CD8-positive, alpha-beta memory T cell (primary cell): ENCODE data around the gene RSRC2. TPM values are rescaled to one million over a fixed set of nuclear protein-coding genes. Genes with fewer than 3 reads are reported as not detected.

ENCODE experiments used
- CTCF ChIA-PET: fragments of 350-600 bp; sonication (Branson Sonifier 250); formaldehyde crosslinking; loops from one replicate; lab custom pipeline; 2021; ENCODE audit warnings: antibody characterized with exemption; lab: Charles Lee
- POLR2A ChIA-PET: fragments of 350-600 bp; sonication (Branson Sonifier 250); formaldehyde crosslinking; loops from one replicate; lab custom pipeline; 2021; ENCODE audit warnings: antibody characterized with exemption; lab: Charles Lee
- DNase-seq, 5 donors: peaks; one replicate each; pipeline versions ENCODE4 v3.0.0 to v3.0.0-alpha.2; 2020 to 2022; ENCODE audit warnings: mixed read lengths in 1 of 5
- H3K27ac ChIP-seq: one replicate; pipeline ENCODE4 v1.7.0; 2013; ENCODE audit warnings: low read depth, mild to moderate bottlenecking, low read length, moderate library complexity
- H3K27me3 ChIP-seq: 2 replicates; pipeline ENCODE4 v1.7.0; 2013; ENCODE audit warnings: low read length, mild to moderate bottlenecking; ENCODE audit not compliant: insufficient read depth, poor library complexity, severe bottlenecking
- H3K36me3 ChIP-seq: 2 replicates; pipeline ENCODE4 v1.7.0; 2013; ENCODE audit warnings: mild to moderate bottlenecking, low read length, moderate library complexity; ENCODE audit not compliant: insufficient read depth
- H3K4me1 ChIP-seq: 2 replicates; pipeline ENCODE4 v1.7.0; 2013; ENCODE audit warnings: mild to moderate bottlenecking, low read length, moderate library complexity; ENCODE audit not compliant: insufficient read depth
- H3K4me3 ChIP-seq: 2 replicates; pipeline ENCODE4 v1.7.0; 2013; ENCODE audit warnings: mild to moderate bottlenecking, low read length
- H3K9me3 ChIP-seq: 2 replicates; pipeline ENCODE4 v1.7.0; 2013; ENCODE audit warnings: mild to moderate bottlenecking, low read length
- H3K27ac Mint-ChIP-seq, 8 donors: one replicate each; pipeline ENCODE4 v1.8.0; 2020 to 2021; ENCODE audit warnings: mixed read lengths in 8 of 8, mild to moderate bottlenecking in 6 of 8, inconsistent platforms in 3 of 8, moderate library complexity in 3 of 8
- H3K27me3 Mint-ChIP-seq, 2 donors: one replicate each; pipeline ENCODE4 v1.8.0; 2020 to 2021; ENCODE audit warnings: mixed read lengths in 2 of 2, mild to moderate bottlenecking in 1 of 2, moderate library complexity in 1 of 2
- H3K36me3 Mint-ChIP-seq, 3 donors: one replicate each; pipeline ENCODE4 v1.8.0; 2020 to 2021; ENCODE audit warnings: mixed read lengths in 3 of 3, inconsistent platforms in 1 of 3, mild to moderate bottlenecking in 1 of 3
- H3K4me1 Mint-ChIP-seq, 3 donors: one replicate each; pipeline ENCODE4 v1.8.0; 2020 to 2021; ENCODE audit warnings: mixed read lengths in 3 of 3, inconsistent platforms in 1 of 3, mild to moderate bottlenecking in 1 of 3
- H3K4me3 Mint-ChIP-seq, 7 donors: one replicate each; pipeline ENCODE4 v1.8.0; 2020 to 2021; ENCODE audit warnings: mixed read lengths in 7 of 7, mild to moderate bottlenecking in 6 of 7, moderate library complexity in 4 of 7, inconsistent platforms in 2 of 7
- H3K9me3 Mint-ChIP-seq, 5 donors: one replicate each; pipeline ENCODE4 v1.8.0; 2020 to 2022; ENCODE audit warnings: mixed read lengths in 5 of 5, mild to moderate bottlenecking in 3 of 5, moderate library complexity in 2 of 5, inconsistent platforms in 1 of 5
- polyA plus RNA-seq: library from polyadenylated mRNA; unstranded; fragments of 300-500 nt; fragmentation: Illumina TruSeq; gene quantifications from one replicate; pipeline ENCODE4 v1.2.3, GENCODE V29; 2021
- total RNA-seq, 2 experiments: library from RNA; stranded (reverse); gene quantifications; one replicate each; pipeline ENCODE4 v1.2.3, GENCODE V29; 2021

RSRC2 gene
- total and polyA plus RNA-seq, 3 experiments from 2014 or later, result 40.3 to 87.1 (median 84.3) TPM

- no peak for DNase-seq
- Mint-ChIP-seq H3K4me3 (no peak overlapping the region), H3K9me3 (peaks cover 0 to 3% (median 0%) of the 10 kb centered on the region in 5 donors), H3K36me3 (no peaks in the 10 kb centered on the region), H3K27me3 (no peaks in the 10 kb centered on the region), H3K27ac (peak overlapping the region in 5 of 8 donors; percentile 56 to 75 (median 63)), H3K4me1 (peaks cover 24 to 34% (median 26%) of the 10 kb centered on the region in 3 donors)
- no peak overlapping the region for H3K27ac ChIP-seq
- H3K36me3 ChIP-seq, result no peaks in the 10 kb centered on the region
- no peaks in the 10 kb centered on the region for H3K9me3 ChIP-seq
- H3K4me1 ChIP-seq, result peaks cover 15% of the 10 kb centered on the region
- H3K27me3 ChIP-seq, result no peaks in the 10 kb centered on the region
- CTCF ChIA-PET, result interaction anchor here (0.6 kb wide), 1 partner anchor 561 kb away, joined by 3 read pairs; no protein-coding TSS in a partner anchor
- POLR2A ChIA-PET, result no interaction called here
- no peak overlapping the region for H3K4me3 ChIP-seq
These were observed 69.1 kb downstream of the RSRC2 start for GRCh38 chr12:122457627-122458026.

- Mint-ChIP-seq H3K36me3 (no peaks in the 10 kb centered on the region), H3K9me3 (peaks cover 0 to 3% (median 0%) of the 10 kb centered on the region in 5 donors), H3K27me3 (no peaks in the 10 kb centered on the region), H3K4me3 (no peak overlapping the region), H3K4me1 (peaks cover 28 to 41% (median 31%) of the 10 kb centered on the region in 3 donors), H3K27ac (peak overlapping the region in 5 of 8 donors; percentile 30 to 93 (median 55))
- POLR2A ChIA-PET, result interaction anchor here (0.6 to 1.1 kb wide), 4 partner anchors 46 to 428 kb away, joined by 3 to 8 read pairs (median 3); partner anchors contain the start of gene ZCCHC8
- Histone ChIP-seq H3K36me3 (no peaks in the 10 kb centered on the region), H3K9me3 (no peaks in the 10 kb centered on the region), H3K27ac (no peak overlapping the region), H3K27me3 (no peaks in the 10 kb centered on the region), H3K4me3 (no peak overlapping the region), H3K4me1 (peaks cover 21% of the 10 kb centered on the region)
- CTCF ChIA-PET, result interaction anchor here (1.4 to 1.9 kb wide), 3 partner anchors 17 to 56 kb away, joined by 3 to 8 read pairs (median 3); partner anchors contain the start of gene ZCCHC8
- DNase-seq, result no peak
These were observed 72.0 kb downstream of the RSRC2 start for GRCh38 chr12:122454739-122455138.

- Mint-ChIP-seq H3K27ac (peak overlapping the region; percentile 85 to 99 (median 93)), H3K9me3 (peaks cover 0 to 3% (median 0%) of the 10 kb centered on the region in 5 donors), H3K4me1 (peaks cover 28 to 41% (median 31%) of the 10 kb centered on the region in 3 donors), H3K4me3 (peak overlapping the region in 5 of 7 donors; percentile 30 to 83 (median 73)), H3K27me3 (no peaks in the 10 kb centered on the region), H3K36me3 (no peaks in the 10 kb centered on the region)
- no peak for DNase-seq
- peak overlapping the region; percentile 57 for H3K4me3 ChIP-seq
- H3K36me3 ChIP-seq, result no peaks in the 10 kb centered on the region
- ChIA-PET CTCF (interaction anchor here (1.4 to 1.9 kb wide), 3 partner anchors 17 to 55 kb away, joined by 3 to 8 read pairs (median 3); partner anchors contain the start of gene ZCCHC8), POLR2A (interaction anchor here (0.7 to 1.1 kb wide), 2 partner anchors 47 kb away, joined by 3 to 8 read pairs; partner anchors contain the start of gene ZCCHC8)
- H3K9me3 ChIP-seq, result no peaks in the 10 kb centered on the region
- no peaks in the 10 kb centered on the region for H3K27me3 ChIP-seq
- H3K27ac ChIP-seq, result no peak overlapping the region
- H3K4me1 ChIP-seq, result peaks cover 21% of the 10 kb centered on the region
These were observed 72.5 kb downstream of the RSRC2 start for GRCh38 chr12:122454250-122454721.

Other genes starting within 250 kb of the RSRC2 start
- gene CLIP1, start 104.3 kb downstream of the RSRC2 start, total RNA-seq, result 10 to 100 TPM; 43.9 to 48.2 TPM
- 27.3 TPM for gene CLIP1, start 104.3 kb downstream of the RSRC2 start, polyA plus RNA-seq
- gene ZCCHC8, start 26.0 kb downstream of the RSRC2 start, total RNA-seq, result 10 to 100 TPM; 32.1 to 33.7 TPM
- 12.1 TPM for gene ZCCHC8, start 26.0 kb downstream of the RSRC2 start, polyA plus RNA-seq
- gene KNTC1, start 313 bp upstream of the RSRC2 start, total RNA-seq, result 10 to 100 TPM; 66.0 to 69.6 TPM
- 3.8 TPM for gene KNTC1, start 313 bp upstream of the RSRC2 start, polyA plus RNA-seq
- not detected for gene HCAR2, start 176.4 kb upstream of the RSRC2 start, total RNA-seq
- gene HCAR2, start 176.4 kb upstream of the RSRC2 start, polyA plus RNA-seq, result not detected
- not detected for gene HCAR3, start 189.9 kb upstream of the RSRC2 start, total RNA-seq
- gene HCAR3, start 189.9 kb upstream of the RSRC2 start, polyA plus RNA-seq, result not detected
- gene HCAR1, start 203.9 kb upstream of the RSRC2 start, total RNA-seq, result under 1 TPM; 0.13 to 0.16 TPM
- gene HCAR1, start 203.9 kb upstream of the RSRC2 start, polyA plus RNA-seq, result not detected
- gene DENR, start 225.9 kb upstream of the RSRC2 start, total RNA-seq, result 10 to 100 TPM; 78.8 to 79.3 TPM
- gene DENR, start 225.9 kb upstream of the RSRC2 start, polyA plus RNA-seq, result 68.7 TPM
- gene CCDC62, start 247.6 kb upstream of the RSRC2 start, total RNA-seq, result under 1 TPM; 0.35 to 0.53 TPM
- 0.41 TPM for gene CCDC62, start 247.6 kb upstream of the RSRC2 start, polyA plus RNA-seq